ENCODE data around the gene DKKL1.

DKKL1 gene

DNA sequence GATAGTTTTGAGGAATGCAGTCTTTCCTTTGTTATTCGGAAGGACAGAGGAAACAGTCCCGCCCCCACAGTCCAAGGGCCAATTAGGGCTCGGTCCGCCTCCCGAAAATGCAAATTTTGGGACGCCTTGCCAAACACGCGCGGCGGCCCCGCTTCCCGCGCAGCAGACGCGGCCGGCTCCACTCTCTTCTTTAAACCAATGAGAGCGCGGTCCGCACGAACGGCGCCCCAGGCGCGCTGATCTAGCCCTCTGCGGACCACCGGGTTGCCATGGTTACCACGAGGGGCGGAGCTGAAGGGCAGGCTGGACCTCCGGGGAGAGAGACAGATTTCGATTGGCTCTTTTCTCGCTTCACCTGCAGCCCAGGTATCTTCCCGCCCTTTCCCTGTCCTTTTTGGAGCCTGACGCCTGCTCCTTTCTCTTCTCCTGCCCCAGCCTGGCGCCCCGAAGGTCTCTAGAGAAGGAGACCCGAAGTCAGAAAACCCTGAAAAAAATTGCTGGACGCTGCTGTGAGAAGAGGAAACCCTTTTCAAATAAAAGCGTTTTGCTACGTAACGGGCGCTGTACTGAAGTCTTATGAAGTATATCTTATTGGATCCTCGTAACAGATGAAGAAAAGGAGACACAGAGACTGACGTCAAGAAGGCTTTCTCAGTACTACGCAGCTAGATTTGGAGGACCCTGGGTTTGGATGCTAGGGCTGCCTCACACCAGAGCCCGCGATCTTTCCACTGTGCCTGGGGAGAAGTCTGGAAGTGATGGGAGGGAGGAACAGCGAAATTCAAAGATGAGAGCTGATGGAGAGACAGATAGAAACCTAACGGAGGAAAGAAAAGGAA is 57.6 kb downstream of the DKKL1 start:
- peak in 1 of 3 experiments; percentile 36 for DNase-seq (ENCODE audit: low read depth in 2 of 3, low spot score in 2 of 3)

DNA sequence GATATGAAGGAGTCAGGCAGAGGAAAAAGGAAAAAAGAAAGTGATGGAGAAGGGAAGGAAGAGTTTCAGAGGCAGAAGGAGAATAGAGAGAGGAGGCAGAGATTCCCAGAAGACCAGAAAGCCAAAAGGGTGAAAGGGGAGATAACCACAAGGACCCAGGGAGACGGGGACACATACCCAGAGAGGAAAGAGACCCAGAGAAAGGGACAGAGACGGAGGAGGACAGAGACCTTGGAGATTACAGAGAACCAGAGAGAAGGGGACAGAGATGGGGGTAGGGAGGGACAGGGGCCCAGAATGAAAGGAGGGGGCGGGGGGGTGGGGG is 58.2 kb downstream of the DKKL1 start:
- no peak for DNase-seq (ENCODE audit: low read depth in 2 of 3, low spot score in 2 of 3)

DNA sequence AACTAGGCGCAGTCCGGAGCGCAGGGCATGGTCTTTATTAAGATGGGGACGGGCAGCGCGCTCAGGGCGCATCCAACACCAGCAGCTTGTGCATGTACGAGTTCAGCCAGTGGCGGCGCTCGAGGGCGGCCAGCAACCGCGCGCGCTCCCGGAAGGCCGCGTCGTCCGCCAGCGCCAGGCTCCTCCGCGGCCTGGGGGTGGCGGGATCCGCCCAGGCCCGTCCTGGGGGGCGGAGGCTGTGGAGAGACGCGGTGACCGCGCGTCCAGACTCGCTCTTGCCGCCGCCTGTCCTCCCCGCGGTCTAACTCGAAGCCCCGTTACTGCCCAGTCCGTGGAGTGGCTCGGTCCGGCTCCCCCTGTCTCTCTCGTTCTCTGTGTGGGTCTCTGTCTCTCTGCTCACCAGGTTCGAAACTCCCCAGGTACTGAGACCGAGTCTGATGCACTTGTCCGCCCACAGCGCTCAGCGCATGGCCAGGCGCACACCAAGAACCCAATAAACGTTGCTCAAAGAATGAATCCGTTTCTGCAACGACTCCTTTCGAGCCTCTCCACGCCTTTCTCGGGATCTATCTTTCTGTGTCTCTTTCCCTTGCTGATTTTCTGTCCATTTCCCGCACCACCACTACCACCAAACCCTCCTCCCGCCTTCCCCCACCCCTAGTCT is 58.9 kb downstream of the DKKL1 start:
- no peak for DNase-seq (ENCODE audit: low read depth in 2 of 3, low spot score in 2 of 3)

DNA sequence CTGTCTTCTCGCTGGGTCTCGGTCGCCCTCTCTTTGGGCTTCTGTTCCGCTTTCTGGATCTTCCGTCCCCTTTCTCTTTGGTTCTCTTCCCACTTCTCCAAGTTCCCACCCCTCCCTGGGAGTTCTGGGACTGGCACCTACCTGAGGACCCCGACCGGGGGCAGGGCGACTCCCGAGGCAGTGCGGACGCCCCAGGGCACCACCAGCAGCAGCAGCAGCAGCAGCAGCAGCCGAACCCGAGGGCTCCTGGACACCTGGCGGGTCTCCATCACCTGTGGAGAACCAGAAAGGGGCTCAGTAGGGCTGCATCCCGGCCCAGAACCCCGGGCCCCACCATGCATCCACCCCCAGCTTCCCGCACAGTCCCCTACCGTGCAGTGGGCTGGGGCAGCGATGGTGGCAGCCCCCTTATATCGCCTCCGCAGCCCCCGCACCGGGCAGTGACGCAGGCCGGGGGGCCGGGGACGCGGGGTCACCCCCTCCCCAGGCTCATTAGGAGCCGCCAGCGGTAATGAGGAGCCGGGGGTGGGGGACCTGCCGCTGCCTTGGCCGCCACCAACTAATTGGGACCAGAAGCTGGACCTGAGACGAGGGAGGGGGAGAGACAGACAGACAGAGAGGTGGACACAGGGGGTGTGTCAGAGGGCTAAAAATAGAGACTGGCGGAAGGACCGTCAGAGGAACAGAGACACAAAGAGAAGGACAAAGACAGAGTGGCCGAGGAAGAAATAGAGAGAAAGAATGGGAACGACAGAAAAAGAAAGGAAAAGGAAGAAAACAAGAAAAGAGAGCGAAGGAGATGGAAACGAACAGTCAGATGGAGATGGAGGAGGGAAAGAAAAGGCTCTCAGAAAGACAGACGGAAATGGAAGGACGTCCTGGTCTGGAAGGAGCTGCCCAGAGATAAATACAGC is 59.7 kb downstream of the DKKL1 start, which contains the start of gene PTH2:
Gene PTH2, minus strand, starts transcription at position 371 of the 914 bp plus-strand sequence. Its CDS starts 102 bp downstream, at position 269.
- no peak for DNase-seq (ENCODE audit: low read depth in 2 of 3, low spot score in 2 of 3)

DNA sequence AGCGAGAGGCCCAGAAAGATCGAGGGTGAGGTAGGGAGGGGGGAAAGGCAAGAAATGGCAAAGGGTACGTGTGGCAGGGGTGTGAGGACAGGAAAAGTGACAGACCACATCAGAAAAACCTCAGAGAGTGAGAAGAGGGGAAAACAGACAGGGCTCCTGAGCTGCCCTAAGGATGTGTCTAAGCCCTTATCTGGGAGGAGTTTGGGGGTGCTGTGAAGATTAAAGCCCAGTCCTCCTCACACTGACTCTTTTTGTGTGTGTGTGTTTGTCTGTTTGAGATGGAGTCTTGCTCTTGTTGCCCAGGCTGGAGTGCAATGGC is 60.3 kb downstream of the DKKL1 start:
- no peak for DNase-seq (ENCODE audit: low read depth in 2 of 3, low spot score in 2 of 3)

Data from activated CD8-positive, alpha-beta memory T cell treated with anti-CD3 and anti-CD28 coated beads for 48 hours (primary cell).